HFFc6 (cell line): ENCODE measurements around the gene PGAM5. TPM values are rescaled to one million over a fixed set of nuclear protein-coding genes. Genes with fewer than 3 reads are reported as not detected.

ENCODE experiments used
- DNase-seq: peaks from one replicate; pipeline ENCODE4 v3.0.0-alpha.2; 2018
- H3K27ac Mint-ChIP-seq: 2 replicates; pipeline ENCODE4 v1.8.0; 2020; ENCODE audit warnings: mild to moderate bottlenecking, mixed read lengths
- H3K27me3 Mint-ChIP-seq: 2 replicates; pipeline ENCODE4 v1.8.0; 2021; ENCODE audit warnings: mild to moderate bottlenecking, moderate library complexity, mixed read lengths; ENCODE audit not compliant: insufficient read depth
- H3K36me3 Mint-ChIP-seq: 2 replicates; pipeline ENCODE4 v1.8.0; 2021; ENCODE audit warnings: low read depth, mixed read lengths
- H3K4me1 Mint-ChIP-seq: 2 replicates; pipeline ENCODE4 v1.8.0; 2020; ENCODE audit warnings: low read depth, mixed read lengths
- H3K4me3 Mint-ChIP-seq: 2 replicates; pipeline ENCODE4 v1.8.0; 2020; ENCODE audit warnings: mild to moderate bottlenecking, moderate library complexity, mixed read lengths
- H3K9me3 Mint-ChIP-seq: 2 replicates; pipeline ENCODE4 v1.8.0; 2020; ENCODE audit warnings: mild to moderate bottlenecking, mixed read lengths
- CTCF ChIP-seq: fragments of 200-600 bp; sonication (generic); IDR thresholded peaks from 2 replicates; pipeline ENCODE4 v1.5.0; 2021; ENCODE audit warnings: antibody characterized with exemption, mild to moderate bottlenecking
- total RNA-seq, 6 experiments: library from RNA; stranded (reverse); fragmentation: NEBNext Ultra II Directional; extraction: Animal tissue kit (Norgen Biotek cat#: 25700); gene quantifications; 2 replicates in 1 of 6; 3 replicates in 5 of 6; pipeline ENCODE4 v1.2.3, GENCODE V29; 2021

The PGAM5 gene
- total RNA-seq, 6 experiments from 2014 or later, result 33.5 to 46.0 (median 39.2) TPM

DNA sequence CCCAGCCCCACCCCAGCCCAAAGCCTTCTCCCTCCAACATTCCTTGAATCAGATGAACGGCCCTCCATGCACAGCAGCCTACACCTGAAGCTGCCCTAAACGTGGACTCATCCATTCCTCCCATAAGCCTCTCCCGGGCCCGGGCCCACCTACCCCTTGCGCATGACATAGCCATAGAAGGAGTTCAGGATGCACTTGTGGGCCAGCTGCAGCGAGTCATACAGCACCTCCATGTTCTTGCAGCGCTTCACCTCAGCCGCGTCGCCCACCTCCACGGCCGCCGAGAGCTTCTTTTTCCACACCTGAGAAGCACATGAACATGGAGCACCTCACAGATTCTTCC lies 45.5 kb upstream of the PGAM5 start:
- Mint-ChIP-seq H3K27ac (no peak overlapping the region), H3K9me3 (no peaks in the 10 kb centered on the region), H3K36me3 (peaks cover 47% of the 10 kb centered on the region), H3K27me3 (no peaks in the 10 kb centered on the region; the same call in 1 of the 2 replicates), H3K4me3 (no peak overlapping the region), H3K4me1 (no peaks in the 10 kb centered on the region)
- DNase-seq, result no peak
- no peak for TF ChIP-seq CTCF

GRCh38 chr12:132665794-132666193 lies 44.8 kb upstream of the PGAM5 start:
- H3K4me3 Mint-ChIP-seq, result no peak overlapping the region
- no peak for DNase-seq
- no peaks in the 10 kb centered on the region for H3K9me3 Mint-ChIP-seq
- H3K36me3 Mint-ChIP-seq, result peaks cover 46% of the 10 kb centered on the region
- no peaks in the 10 kb centered on the region for H3K4me1 Mint-ChIP-seq
- no peaks in the 10 kb centered on the region; the same call in 1 of the 2 replicates for H3K27me3 Mint-ChIP-seq
- H3K27ac Mint-ChIP-seq, result no peak overlapping the region
- TF ChIP-seq CTCF, result no peak

DNA sequence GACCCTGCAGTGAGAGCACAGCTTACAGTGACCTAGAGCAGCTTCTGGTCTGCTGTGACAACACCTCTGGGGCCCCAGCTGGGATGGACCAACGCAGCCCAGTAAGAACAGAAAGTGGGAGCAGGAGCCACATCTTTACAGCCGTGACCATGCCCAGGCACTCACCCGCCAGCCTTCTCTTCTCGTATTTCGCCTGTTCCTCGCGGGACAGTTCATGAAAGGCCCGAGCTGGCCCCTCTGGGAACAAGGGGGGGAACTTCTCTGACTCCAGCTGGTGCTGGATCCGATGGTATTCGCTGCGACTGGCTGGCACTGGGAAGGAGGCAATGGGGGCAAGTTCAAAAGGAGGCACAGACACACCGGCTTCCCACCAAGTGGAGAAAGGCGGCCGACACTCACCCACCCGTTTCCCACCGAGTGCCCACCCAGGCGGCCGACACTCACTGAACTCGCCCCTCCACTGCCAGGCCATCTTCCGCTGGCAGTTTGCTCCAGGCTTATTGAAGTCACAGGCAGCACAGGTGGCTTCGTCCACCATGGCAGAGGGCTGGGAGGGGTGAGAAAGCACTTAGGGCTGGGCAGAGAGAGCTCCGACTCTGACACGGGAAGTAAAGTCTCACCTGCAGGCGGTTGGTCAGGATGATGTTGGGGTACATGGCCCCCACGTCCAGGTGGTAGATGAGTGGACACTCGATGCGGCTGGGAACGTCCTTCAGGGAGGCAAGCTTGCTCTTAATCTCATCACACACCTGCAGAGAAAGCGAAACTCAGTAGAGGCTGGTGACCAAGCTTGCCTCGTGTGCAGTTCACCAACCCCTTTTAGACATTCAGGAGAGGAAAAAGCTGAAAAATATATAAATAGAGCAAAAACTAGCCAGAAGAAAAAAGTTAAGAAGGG lies 42.2 kb upstream of the PGAM5 start:
- no peak for DNase-seq
- peaks cover 34% of the 10 kb centered on the region for H3K36me3 Mint-ChIP-seq
- no peak for TF ChIP-seq CTCF
- H3K4me1 Mint-ChIP-seq, result no peaks in the 10 kb centered on the region
- H3K4me3 Mint-ChIP-seq, result no peak overlapping the region
- H3K9me3 Mint-ChIP-seq, result no peaks in the 10 kb centered on the region
- H3K27ac Mint-ChIP-seq, result no peak overlapping the region
- no peaks in the 10 kb centered on the region for H3K27me3 Mint-ChIP-seq

DNA sequence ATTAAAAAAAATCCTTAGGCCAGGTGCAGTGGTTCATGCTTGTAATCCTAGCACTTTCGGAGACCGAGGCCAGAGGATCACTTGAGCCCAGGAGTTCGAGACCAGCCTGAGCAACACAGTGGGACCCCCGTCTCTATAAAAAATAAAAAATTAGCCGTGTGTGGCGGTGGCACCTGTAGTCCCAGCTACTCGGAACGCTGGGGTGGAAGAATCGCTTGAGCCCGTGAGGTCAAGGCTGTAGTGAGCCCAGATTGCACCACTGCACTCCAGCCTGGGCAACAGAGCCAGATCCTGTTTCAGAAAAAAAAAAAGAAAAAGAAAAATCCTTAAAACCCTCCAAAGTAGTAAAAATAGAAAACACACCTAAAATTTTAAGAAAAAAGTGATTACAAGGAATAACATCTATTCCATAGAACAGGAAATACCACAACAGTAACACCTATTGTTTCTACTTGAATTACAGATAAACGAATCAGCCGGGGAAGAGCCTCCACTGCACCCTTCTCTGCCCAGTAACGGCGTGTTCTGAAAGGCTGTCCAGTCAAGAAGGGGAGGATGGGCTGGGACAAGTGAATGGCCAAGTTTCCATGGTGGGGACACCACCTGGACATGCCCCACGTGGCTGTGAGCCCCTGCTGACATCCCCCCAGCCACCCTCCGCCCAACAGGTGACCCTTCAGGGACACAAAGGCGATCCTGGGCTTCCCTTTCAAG lies 41.3 kb upstream of the PGAM5 start:
- no peak for DNase-seq
- Mint-ChIP-seq H3K9me3 (no peaks in the 10 kb centered on the region), H3K4me1 (no peaks in the 10 kb centered on the region), H3K27ac (no peak overlapping the region), H3K27me3 (no peaks in the 10 kb centered on the region), H3K4me3 (no peak overlapping the region), H3K36me3 (peaks cover 31% of the 10 kb centered on the region)
- TF ChIP-seq CTCF, result no peak

GRCh38 chr12:132672116-132672515 lies 38.5 kb upstream of the PGAM5 start:
- peaks cover 29% of the 10 kb centered on the region for H3K36me3 Mint-ChIP-seq
- H3K27ac Mint-ChIP-seq, result no peak overlapping the region
- H3K9me3 Mint-ChIP-seq, result no peaks in the 10 kb centered on the region
- DNase-seq, result no peak
- H3K27me3 Mint-ChIP-seq, result no peaks in the 10 kb centered on the region
- TF ChIP-seq CTCF, result no peak
- H3K4me3 Mint-ChIP-seq, result no peak overlapping the region
- no peaks in the 10 kb centered on the region for H3K4me1 Mint-ChIP-seq
